SK-N-DZ (cell line): ENCODE data around the gene AGBL1.
"Not testable (repeated sequence)": the region's sequence is repeated elsewhere in the genome, so short reads cannot be mapped to it uniquely, and the experiment has no call there.

Experiments used
- DNase-seq: peaks from one replicate; pipeline ENCODE4 v3.0.0-alpha.2; 2015; ENCODE audit warnings: low spot score

Gene AGBL1

DNA sequence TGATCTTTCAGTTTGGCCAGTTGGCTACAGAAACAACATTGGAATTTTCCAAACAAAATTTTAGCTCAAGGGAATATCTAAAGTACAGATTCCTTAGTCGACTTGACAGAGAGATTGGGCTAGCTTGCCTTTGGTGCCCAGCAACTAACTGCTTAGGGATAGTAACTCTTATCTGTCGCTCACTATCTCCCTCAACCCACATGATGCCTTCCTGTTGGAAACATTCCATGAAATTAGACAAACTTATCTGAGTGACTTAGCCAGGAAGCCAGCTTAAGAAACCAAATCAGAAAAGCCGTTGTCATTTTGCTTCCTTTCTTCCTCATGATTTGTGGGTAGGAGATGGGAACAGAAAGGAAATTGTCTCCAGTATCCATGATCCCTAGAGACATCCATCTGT, 791.2 kb downstream of the AGBL1 start:
- no peak for DNase-seq

DNA sequence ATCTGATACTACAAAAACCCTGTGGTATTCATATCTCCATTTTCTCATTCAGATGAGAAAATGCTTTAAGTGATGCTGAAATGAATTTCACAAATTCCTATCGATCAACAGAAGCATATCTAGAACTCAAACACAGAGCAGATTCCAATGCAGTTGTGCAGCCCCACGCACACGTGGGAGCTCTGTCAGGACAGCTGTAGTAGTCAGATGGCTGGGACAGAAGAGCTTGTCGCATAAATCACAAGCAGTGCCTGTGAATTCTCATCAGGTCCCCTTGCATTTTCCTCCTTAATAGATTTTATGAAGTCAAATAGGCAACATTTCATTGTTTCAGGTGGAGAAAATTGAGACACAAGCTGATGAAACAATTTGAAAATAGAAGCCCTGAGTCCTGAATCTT, 792.3 kb downstream of the AGBL1 start:
- DNase-seq = no peak

DNA sequence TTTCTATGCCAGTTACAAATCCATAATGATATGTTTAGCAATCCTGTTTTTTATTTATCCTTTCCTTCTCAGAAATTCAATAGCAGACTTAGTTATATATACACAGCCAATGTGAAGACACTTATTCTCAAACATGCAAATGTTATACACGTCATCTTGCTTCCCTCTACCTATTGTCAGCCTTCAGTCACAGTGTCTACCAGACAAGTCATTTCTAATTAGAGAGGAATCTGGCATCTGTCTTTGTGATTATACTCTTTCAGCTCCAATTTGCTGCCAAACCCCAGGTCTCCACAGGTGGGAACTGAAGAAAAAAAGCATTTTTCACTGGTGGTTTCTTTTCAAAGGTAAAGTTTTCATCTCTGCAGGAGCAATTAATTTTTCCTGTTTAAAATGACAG, 793.1 kb downstream of the AGBL1 start:
- DNase-seq = no peak

DNA sequence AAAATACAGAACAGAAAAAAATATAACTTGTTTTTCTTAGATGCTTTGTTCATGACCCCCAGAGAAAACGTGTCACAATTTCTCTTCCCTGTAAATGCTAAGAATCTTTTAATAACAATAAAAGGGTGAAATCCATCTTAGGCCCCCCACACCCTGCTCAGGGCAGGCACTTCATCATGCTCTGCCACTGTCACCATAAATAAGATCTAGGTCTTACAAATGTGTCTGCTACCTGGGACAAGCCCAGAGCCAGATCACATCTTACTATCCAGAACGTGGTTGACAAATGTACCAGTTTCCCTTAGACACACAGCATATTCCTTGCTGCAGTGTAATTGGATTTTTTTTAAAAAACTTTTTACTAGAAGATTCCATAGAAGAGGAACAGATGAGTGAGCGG, 795.4 kb downstream of the AGBL1 start:
- DNase-seq = no peak

DNA sequence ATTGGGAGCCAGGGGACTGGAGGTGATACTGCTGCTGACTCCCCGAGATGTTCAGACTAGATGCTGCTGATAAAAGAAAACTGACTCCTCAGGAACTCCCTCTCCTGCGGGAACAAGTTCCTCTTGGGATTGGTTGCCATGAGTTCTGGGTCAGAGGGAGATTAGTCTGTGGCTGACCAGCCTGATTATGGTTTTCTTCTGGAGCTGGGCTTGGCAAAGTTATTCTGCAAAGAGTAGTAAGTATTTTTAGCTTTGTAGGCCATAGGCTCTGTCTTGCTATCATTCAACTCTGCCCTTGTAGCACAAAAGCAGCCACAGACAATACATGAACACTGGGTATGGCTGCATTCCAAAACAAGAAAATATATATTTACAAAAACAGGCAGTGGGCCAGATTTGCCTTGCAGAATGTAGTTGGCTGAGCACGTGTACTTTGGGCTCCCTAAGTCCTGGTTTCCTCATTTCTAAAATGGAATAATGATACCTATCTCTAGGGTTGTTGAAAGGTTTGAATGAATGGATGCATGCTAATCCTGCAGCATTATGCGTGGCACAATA, 796.8 kb downstream of the AGBL1 start:
- no peak for DNase-seq

DNA sequence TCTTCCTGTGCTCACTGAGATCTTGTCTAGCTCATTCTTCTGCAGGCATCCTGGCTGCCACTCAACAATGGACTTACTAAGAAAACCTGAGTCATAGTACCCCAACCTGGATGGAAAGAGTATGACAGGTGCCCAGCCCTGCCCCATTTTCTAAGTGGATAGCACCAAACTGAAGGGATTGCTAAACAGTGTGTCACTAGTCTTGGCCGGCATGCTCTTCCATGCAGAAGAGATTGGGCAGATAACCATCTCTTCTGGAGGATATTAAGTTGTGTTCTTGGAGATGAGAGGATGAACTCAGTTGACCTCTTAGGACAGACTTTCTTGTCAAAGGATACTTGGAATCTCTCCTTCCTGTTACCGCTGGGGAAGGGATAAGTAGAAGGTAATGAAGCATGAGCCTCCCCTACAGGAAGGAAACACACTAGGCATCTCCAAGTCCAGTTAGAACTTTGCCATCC, 797.5 kb downstream of the AGBL1 start:
- peak; percentile 70 for DNase-seq

DNA sequence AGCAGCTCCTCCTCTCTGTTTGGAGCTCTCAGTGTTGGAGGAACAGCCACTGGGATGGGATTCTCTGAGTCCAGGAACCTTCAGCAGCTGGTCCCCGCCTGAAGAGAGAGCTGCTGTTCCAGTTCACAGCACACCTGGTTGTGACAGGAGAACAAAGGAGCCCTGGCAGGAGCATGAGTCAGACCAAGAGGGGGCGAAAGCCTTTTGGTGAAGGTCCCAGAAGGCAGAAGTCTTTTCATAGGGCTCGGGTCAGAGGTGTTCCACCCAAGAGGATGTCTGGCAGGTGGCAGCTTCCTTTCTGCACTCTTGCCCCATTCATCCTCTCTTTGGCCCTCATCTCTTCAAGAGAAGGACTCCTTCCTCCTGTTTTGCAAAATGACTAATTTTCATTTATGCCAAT, 799.2 kb downstream of the AGBL1 start:
- not testable (repeated sequence) for DNase-seq

DNA sequence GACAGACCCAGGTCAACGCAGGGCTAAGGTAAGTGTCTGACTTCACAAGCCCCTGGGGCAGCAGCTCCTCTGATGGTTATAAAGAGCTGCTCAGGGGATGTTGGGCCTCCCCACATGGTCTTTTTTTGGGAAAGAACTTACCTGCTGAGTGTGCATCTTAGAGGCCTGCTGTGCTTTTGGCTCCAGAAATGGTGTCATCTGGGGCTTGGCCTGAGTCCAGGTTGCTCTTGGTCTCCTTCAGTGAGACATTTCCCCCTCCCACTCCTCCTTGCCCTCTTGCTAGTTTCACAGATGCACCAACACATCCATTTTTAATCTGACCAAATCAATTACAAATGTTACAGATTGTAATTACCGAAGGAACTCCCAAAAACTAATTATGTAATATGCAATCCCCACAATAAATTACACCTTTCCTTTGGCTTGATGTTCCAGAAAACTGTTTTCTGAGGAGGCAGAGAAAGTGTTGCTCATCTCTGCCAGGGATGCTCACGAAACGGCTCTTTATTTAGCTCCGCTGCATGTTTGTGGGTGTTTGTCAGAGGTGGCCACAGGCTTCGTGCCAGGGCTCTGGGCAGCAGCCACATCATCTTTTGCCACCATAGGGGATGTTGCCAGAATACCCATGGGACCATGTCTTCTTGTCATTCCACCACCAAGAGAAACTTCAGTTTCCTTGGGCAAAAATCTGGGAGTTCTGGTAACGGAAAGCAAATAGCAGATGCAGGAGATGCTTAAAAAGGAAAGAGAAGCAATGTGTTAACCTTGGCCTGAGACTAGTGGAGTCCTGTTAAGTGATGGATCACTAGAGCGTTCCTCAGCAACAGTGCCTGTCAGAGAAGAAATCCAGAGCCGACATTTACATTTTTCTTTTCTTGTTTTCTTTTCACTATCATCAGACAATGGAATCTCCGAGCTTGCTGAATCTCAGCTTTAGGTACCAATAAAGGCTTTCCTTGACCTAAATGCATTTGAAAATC, 799.9 kb downstream of the AGBL1 start:
- DNase-seq = no peak

DNA sequence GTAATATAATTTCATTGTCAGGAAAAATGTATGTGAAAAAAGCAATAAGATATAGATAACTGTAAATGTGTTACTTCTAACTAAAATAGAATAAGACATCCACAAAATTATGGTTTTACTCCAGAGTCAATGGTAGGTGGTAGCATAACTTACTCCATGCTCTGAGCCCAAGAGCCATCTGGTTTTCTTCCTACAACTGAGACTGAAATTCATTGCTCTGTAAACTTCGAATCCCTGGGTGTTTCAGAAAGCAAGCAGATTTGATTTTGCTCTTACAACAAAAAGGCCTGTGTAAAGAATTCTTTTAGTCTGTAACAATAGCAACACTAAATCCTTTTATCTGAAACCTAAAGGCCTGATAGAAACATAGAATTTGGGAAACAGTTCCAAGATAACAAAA, 805.9 kb downstream of the AGBL1 start:
- DNase-seq = no peak

DNA sequence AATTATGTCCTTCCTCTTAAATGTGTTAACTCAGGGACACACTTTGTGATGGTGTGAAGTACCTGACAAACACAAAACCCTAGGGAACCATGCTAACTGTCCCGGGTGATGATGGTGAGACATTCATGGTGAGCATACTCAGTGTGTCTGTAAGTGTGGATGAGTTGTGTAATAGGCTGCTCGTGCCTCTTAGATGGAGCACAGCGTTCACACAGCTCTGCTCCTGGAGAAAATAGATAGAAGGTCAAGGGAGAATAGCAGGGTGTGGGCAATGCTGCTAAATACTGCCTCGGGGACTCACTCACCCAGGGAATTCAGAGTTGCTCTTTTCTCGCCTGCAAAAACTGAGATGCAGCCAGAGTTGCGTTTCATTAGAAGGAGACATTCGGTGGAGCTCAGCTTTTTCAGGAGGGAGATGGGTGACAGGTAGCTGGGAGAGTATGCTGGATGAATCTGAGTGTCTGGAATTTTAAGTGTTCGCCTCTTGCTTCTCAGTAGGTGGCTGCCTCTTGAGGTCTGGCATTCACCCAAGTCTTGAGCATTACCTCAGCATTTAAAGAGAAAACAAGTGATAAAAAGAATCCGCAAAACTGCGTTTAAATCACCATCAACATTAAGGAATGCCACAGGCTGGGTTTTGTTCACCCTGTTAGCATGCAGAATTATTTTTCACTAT, 813.2 kb downstream of the AGBL1 start:
- no peak for DNase-seq

DNA sequence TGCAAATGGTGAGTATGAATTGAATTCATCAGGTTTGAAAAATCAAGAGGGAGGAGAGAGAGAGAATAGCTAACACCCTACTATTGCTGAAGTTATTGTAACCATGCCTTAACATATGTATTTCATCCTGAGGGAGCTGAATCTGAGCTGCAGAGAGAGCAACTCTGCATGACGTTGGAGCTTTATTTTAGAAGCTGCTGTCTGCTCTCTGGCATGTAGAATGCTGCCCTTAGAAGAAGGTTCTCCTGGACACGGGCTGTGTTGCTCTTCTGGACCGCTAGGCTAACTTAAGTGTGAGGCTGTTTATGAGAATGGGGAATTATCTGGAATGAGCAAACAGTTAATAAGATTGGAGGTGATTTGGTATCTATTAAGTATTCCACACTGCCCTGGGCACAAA, 814.6 kb downstream of the AGBL1 start:
- DNase-seq = no peak

DNA sequence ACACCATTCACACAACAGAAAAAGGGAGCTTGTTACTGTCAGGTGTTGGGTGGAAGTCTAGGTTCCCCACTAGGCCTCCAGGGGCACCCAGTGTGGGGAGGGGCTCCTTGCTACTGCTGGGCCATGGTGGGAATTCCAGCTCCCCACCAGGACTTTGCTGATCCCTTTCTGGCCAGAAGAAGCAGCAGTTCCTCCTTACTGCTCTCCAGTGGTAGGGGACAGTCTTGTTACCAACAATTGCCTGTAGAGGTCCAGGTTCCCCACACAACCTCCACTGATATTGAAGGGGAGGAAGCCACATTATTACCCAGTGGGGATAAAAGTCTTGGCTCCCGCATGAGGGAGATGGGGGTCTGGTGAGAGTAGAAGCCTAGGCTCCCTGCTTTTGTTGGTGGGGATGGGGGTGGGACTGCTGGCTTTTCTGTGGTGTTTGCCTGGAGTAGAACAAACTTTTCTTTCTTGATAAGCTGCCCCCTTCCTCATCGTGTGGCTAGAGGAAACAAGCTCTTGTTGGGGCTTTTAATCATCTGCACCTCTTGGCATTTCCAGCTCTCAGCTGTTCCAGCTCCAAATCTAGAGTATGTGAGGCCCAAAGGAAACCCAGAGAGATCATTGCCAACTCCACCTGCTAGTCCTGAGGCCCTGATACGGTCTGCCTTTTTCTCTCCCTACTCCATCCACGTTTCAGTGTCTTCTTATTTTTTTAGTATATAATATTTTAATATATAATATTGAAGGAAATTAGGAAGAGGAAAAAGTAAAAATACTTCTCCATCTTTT, 824.2 kb downstream of the AGBL1 start:
- DNase-seq = no peak

DNA sequence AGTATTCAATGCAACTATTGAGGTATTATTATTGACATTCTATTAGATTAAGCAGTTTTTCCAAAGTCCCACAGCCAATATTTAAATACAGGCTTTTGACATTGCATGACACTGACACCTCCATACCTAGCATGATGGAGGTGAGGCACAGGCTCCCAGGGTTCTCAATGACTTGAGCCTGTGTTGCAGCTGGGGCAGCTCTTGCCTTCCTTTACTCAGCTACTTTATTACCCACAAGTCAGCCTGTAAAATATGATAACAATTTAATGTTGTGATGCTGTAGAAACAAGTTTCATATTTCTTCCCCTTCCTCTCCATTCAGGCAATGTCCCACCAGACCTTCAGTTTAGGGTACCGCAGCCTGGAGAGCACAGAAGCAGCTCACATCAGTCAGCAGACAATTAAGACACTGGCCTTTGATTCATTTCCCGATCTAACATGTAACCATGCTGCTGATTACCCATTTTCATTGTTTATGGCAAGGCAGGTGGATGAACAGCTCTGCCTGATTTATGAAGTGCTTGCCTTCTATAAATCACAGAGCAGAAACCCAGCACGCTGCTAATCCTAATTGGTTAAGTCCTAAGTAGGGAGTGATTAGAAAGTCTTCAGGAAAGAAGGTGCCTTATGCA, 826.1 kb downstream of the AGBL1 start:
- no peak for DNase-seq

DNA sequence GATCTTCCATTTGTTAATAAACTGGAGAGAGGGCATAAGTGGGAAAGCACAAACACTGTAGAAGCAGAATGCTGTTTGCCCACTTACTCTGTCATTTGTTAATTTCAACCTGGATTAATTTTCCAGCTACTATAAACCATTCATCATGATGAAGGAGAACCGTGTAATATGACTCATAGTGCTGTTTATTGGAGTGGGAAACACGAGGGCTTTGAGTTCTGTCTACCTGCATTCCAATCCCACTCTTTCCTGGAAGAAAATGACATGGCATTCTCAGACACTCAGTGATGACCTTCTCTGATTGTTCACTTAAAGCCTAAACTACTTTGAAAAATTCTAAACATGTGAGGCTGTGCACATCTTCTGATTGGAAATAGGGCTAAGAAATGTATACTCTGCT, 826.7 kb downstream of the AGBL1 start:
- no peak for DNase-seq

DNA sequence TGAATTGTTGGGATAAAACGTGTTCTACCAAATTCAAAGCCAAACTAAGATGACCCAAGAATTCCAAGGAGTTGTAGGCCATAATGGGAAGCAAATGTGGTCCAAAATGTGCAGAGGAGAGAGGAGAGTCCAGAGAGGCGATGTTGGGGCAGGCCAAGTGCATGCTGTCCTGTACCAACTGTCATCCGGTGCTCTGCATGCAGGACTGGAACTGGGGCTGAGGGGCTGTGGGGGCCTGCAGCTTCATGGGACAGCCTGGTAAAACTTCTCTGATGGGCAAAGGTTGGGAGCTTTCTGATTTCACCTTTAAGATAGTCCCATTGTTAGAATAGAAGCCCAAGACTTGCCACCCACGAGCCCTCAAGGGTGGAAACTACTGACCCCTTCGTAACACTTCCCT, 831.4 kb downstream of the AGBL1 start:
- no peak for DNase-seq

DNA sequence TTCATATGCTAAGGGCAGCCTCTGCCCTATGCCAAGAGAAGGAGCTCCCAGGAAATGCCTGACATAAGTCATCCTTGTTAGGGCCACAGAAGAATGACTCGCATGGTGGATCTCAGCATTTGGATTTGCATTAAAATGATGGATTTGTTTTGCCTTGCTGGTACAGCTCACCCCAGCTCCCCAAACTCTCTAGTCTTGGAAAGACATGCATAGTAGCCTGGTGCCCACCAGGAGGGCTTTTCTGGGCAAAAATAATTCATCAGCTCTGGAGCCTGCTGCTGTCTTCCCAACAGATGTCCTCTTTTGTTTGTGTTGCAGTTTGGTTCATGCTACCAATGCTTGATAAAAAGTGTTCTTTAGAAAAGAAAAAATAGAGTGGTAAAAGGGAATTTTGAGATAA, 833.0 kb downstream of the AGBL1 start:
- DNase-seq = no peak

DNA sequence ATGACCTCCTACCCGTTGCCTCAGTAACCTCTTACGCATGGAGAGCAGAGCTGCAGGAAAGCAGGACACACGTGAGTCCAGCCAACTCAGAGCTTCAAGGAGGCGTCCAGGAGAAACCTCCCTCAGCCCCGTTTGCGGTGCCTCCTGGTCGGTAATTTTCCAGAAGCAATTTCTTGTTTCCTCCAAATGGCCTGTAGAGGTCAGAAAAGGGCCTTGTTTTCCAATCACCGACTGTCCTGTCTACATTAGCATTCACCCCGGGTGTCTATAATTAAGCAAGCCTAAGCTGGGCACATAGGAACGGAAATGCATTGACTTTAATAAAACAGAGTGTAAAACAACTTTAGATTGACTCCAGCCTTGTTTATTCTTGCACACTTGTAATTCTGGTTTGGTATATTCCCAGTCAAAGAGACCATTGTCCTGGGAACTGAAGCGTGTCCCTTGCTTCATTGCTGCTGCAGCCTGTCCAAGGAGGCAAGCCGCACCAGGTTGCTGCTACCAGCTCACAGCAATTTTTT, 836.2 kb downstream of the AGBL1 start:
- DNase-seq = peak; percentile 74

DNA sequence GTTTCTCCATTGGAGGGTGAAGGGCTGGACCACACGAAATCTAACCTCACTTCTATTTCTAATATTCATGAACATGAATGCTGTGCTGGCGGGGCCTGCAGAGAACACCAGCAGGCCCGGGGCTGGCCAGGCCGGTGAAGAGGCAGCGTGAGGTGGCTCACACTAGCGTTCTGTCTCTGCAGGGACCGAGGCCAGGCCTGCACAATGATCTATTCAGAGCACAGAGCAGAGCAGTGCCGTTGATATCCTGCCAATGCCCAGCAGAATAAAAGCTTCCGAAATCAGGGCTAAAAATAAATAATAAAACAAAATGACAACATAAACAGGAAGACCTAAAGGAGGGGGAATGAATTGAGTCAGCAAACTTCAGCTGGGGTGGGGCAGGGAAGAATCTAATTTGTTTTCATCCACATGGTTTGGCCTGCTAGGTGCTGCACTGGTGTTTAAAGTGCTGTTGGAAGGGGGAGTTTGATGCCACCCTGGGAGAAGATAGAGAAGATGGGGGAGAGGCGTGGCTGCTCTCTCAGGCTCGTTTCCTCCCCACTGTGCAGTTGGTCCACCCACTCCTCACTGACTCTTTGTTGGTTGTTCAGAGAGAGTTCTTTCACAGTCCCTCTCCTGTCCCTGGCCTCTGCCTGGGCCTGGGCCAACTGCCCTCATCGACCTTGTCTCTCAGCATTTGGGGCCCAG, 837.1 kb downstream of the AGBL1 start:
- no peak for DNase-seq

DNA sequence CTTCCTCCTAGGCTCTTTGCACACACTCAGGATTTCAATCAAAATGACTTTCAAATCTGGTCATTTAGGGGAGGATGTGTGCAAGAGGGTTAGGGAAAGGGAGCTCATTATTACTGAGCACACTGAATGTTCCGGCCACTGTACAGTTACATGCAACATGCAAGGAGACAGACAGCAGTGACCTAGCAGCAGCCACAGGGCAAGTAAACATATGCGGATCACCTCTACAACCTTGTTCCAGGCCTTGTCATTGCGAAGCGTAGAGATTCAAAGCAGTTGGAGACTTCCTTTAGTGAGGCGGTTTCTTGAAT, 837.6 kb downstream of the AGBL1 start:
- no peak for DNase-seq

DNA sequence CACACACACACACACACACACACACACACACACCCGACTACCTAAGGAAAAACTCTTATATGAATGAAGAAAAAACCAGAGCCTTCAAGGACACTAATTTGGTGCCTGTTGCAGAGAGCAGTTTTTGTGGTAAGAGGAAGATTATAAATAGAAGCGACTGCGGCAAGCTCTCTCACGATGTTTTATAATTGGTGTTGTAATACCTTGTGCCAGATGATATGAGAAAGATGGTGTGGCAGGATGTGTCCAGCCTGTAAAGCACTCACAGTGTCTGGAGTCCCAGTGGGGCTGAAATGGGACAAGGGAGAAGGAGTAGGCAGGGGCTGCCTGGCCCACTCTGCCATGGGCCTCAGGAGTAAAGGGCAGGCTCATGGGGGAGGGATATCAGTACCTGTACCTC, 839.9 kb downstream of the AGBL1 start:
- no peak for DNase-seq

DNA sequence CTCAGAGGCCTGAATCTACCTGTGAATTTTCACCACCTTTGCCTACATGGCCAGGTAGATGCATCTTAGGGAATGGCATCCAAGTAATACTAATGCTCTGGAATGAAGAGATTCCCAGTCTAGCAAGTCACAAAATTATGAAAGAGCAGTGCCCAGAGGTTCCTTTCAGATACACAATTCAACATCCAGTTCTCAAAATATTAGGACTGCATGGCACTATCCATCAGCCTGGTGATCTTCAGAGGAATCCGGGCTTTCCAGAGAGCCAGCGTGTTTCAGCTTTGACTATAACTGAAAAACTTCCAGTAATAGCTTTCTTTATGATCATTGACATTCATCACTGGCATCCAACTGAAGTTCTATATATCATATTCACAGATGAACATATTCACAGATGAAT, 849.8 kb downstream of the AGBL1 start:
- DNase-seq = no peak
